HG03196 (cell line): Measurements from ENCODE around the gene XPO1.

ENCODE experiments used
- ATAC-seq: cut with Tn5 transposase; IDR thresholded peaks from one replicate; pipeline ENCODE4 v1.9.1; 2021; ENCODE audit not compliant: unreplicated experiment

XPO1 gene

DNA sequence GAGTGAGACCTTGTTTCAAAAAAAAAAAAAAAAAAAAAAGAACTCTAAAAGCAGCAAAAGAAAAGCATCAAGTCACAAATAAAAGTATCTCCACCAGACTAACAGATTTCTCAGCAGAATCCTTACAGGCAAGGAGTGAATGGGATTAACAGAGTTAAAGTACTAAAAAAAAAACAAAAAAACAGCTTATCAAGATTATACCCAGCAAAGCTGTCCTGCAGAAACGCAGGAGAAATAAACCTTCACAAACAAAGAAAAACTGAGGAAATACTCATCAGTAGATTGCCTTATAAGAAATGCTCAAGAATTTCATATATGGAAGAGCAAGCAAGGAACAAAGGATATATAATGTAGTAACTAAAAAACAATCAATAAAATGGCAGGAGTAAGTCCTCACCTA is 102.9 kb downstream of the XPO1 start:
- ATAC-seq, result no peak

DNA sequence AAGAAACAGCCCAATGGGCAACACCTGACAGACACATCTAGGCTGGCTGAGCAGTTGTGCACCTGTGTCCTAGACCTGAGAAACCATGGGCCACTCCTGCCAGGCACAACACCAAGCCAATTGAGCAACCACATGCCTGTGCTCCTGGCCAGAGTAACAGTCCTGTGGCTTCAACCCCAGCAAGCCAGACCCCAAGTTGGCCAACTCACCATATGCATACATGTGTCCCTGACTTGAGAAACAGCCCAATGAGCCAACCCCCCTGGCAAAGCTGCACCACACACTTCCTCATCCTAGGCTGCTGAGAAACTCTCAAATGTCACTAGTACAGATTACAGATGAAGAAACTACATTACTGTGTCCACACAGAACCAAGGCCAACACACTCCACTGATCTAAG is 103.8 kb downstream of the XPO1 start:
- no peak for ATAC-seq

DNA sequence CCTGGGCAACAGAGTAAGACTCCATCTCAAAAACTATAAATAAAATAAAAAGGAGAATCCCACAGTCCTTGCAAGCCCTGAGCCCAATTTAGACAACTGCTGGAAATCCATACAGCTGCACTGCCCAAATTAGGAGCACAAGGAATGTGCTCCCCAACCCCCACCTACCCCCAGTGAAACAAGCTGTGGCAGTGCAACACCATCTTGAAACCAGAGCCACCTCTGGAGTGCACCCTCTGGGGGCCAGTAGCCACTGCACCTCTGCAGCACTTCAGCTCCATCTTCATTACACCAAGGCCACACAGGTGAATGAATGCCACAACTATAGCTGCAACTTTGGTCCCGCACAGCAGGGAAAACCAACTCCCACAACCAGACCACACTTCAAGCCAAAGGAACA is 104.5 kb downstream of the XPO1 start:
- ATAC-seq, result no peak

DNA sequence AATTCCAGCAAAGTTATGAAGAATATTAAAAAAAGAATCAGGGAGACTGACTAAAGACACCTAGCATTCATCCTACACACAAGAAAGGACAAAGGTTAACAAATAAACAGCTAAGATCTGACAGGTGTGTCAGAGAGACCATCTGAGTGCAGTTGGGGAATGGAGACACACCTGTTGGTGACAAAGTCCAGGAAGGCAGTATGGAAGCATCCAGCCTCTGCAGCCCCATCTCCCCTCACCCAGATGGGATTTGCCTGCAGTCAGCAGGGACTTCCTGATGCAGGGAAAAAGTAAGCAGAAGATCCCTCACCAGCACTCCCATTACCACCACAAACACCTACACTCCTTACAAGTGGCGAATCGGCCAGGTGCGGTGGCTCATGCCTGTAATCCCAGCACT is 105.2 kb downstream of the XPO1 start:
- ATAC-seq, result no peak

DNA sequence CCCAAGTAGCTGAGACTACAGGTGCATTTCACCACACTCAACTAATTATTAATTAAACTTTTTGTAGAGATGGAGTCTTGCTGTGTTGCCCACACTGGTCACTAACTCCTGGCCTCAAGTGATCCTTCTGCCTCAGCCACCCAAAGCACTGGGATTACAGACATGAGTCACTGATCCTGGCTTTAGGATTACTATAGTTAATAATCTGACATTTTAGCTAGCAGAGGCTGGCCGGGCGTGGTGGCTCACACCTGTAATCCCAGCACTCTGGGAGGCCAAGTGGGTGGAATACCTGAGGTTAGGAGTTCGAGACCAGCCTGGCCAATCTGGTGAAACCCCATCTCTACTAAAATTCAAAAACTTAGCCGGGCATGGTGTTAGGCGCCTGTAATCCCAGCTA is 106.8 kb downstream of the XPO1 start:
- ATAC-seq, result no peak
